Naive thymus-derived CD8-positive, alpha-beta T cell (primary cell): ENCODE data around the gene PIGC. TPM values are rescaled to one million over a fixed set of nuclear protein-coding genes. Genes with fewer than 3 reads are reported as not detected.

Experiments used
- ATAC-seq, 2 donors: fragments of 150-1000 bp; cut with Tn5 transposase in 1 of 2; sonication (Bioruptor Pico), chemical (Tn5 transposase) in 1 of 2; 1 replicate in 1 of 2; 2 replicates in 1 of 2; pipeline ENCODE4 v1.10.0; 2021; ENCODE audit warnings: mild to moderate bottlenecking in 2 of 2, moderate library complexity in 2 of 2
- POLR2A ChIA-PET: fragments of 350-600 bp; sonication (Branson Sonifier 250); formaldehyde crosslinking; loops from one replicate; lab custom pipeline; 2021; ENCODE audit warnings: antibody characterized with exemption; lab: Charles Lee
- DNase-seq, 10 donors: peaks; one replicate each; pipeline versions ENCODE4 v3.0.0 to v3.0.0-alpha.2; 2020 to 2022
- H3K27ac Mint-ChIP-seq, 10 donors: one replicate each; pipeline ENCODE4 v1.8.0; 2020 to 2022; ENCODE audit warnings: mild to moderate bottlenecking in 10 of 10, mixed read lengths in 10 of 10, moderate library complexity in 4 of 10, inconsistent platforms in 1 of 10
- H3K27me3 Mint-ChIP-seq, 5 donors: one replicate each; pipeline ENCODE4 v1.8.0; 2021 to 2022; ENCODE audit warnings: mixed read lengths in 5 of 5
- H3K36me3 Mint-ChIP-seq, 3 donors: one replicate each; pipeline ENCODE4 v1.8.0; 2020 to 2022; ENCODE audit warnings: mixed read lengths in 3 of 3, mild to moderate bottlenecking in 2 of 3, inconsistent platforms in 1 of 3
- H3K4me1 Mint-ChIP-seq, 4 donors: one replicate each; pipeline ENCODE4 v1.8.0; 2021 to 2022; ENCODE audit warnings: mixed read lengths in 4 of 4
- H3K4me3 Mint-ChIP-seq, 10 donors: one replicate each; pipeline ENCODE4 v1.8.0; 2020 to 2022; ENCODE audit warnings: mild to moderate bottlenecking in 10 of 10, mixed read lengths in 10 of 10, moderate library complexity in 6 of 10, inconsistent platforms in 1 of 10
- H3K9me3 Mint-ChIP-seq, 9 donors: one replicate each; pipeline ENCODE4 v1.8.0; 2020 to 2022; ENCODE audit warnings: mixed read lengths in 9 of 9, mild to moderate bottlenecking in 3 of 9, inconsistent platforms in 1 of 9, moderate library complexity in 1 of 9
- polyA plus RNA-seq, 3 donors: library from polyadenylated mRNA; unstranded; fragments of 300-500 nt; fragmentation: Illumina TruSeq; gene quantifications; one replicate each; pipeline ENCODE4 v1.2.3, GENCODE V29; 2021
- total RNA-seq, 8 experiments: library from RNA in 2 of 8; stranded (reverse) in 2 of 8; gene quantifications; one replicate each; pipeline ENCODE4 v1.2.3 and lab custom pipeline; 2021 to 2026

The PIGC gene
- total and polyA plus RNA-seq, 5 experiments from 2014 or later, result 35.8 to 92.8 (median 69.1) TPM

- Mint-ChIP-seq H3K9me3 (no peaks in the 10 kb centered on the region), H3K36me3 (no peaks in the 10 kb centered on the region), H3K27ac (no peak overlapping the region), H3K4me3 (no peak overlapping the region), H3K27me3 (peaks cover 2 to 30% (median 6%) of the 10 kb centered on the region in 5 donors), H3K4me1 (peaks cover 0 to 2% (median 0%) of the 10 kb centered on the region in 4 donors)
- no peak for DNase-seq
- no peak for ATAC-seq
- POLR2A ChIA-PET, result no interaction called here
Observed at GRCh38 chr1:172460887-172461315, 17.0 kb upstream of the PIGC start.

- H3K9me3 Mint-ChIP-seq, result no peaks in the 10 kb centered on the region
- H3K36me3 Mint-ChIP-seq, result no peaks in the 10 kb centered on the region
- POLR2A ChIA-PET, result no interaction called here
- peaks cover 2 to 23% (median 4%) of the 10 kb centered on the region in 5 donors for H3K27me3 Mint-ChIP-seq
- no peaks in the 10 kb centered on the region for H3K4me1 Mint-ChIP-seq
- ATAC-seq, result no peak
- DNase-seq, result no peak
- H3K4me3 Mint-ChIP-seq, result no peak overlapping the region
- H3K27ac Mint-ChIP-seq, result no peak overlapping the region
Observed at GRCh38 chr1:172460177-172460576, 16.3 kb upstream of the PIGC start.

- Mint-ChIP-seq H3K4me1 (no peaks in the 10 kb centered on the region), H3K4me3 (no peak overlapping the region), H3K9me3 (no peaks in the 10 kb centered on the region), H3K27ac (no peak overlapping the region), H3K36me3 (no peaks in the 10 kb centered on the region), H3K27me3 (peaks cover 2 to 21% (median 4%) of the 10 kb centered on the region in 5 donors)
- DNase-seq, result no peak
- POLR2A ChIA-PET, result no interaction called here
- no peak for ATAC-seq
Observed at GRCh38 chr1:172457479-172458130, 13.7 kb upstream of the PIGC start.

- no peak overlapping the region for H3K4me3 Mint-ChIP-seq
- no peak for ATAC-seq
- POLR2A ChIA-PET, result no interaction called here
Observed at GRCh38 chr1:172456344-172456769, 12.5 kb upstream of the PIGC start.

GRCh38 chr1:172455451-172455850, 11.6 kb upstream of the PIGC start:
- H3K9me3 Mint-ChIP-seq, result no peaks in the 10 kb centered on the region
- no peak for ATAC-seq
- H3K27me3 Mint-ChIP-seq, result peaks cover 0 to 21% (median 4%) of the 10 kb centered on the region in 5 donors
- no peaks in the 10 kb centered on the region for H3K36me3 Mint-ChIP-seq
- H3K4me3 Mint-ChIP-seq, result no peak overlapping the region
- POLR2A ChIA-PET, result no interaction called here
- no peak overlapping the region for H3K27ac Mint-ChIP-seq
- H3K4me1 Mint-ChIP-seq, result peaks cover 0 to 7% (median 4%) of the 10 kb centered on the region in 4 donors
- no peak for DNase-seq

More at GRCh38 chr1:172456344-172456769, 12.5 kb upstream of the PIGC start:
- peaks cover 2 to 21% (median 4%) of the 10 kb centered on the region in 5 donors for H3K27me3 Mint-ChIP-seq
- no peaks in the 10 kb centered on the region for H3K36me3 Mint-ChIP-seq
- no peaks in the 10 kb centered on the region for H3K9me3 Mint-ChIP-seq
- no peak overlapping the region for H3K27ac Mint-ChIP-seq
- H3K4me1 Mint-ChIP-seq, result no peaks in the 10 kb centered on the region
- no peak for DNase-seq

GRCh38 chr1:172453607-172454006, 9.7 kb upstream of the PIGC start:
- Mint-ChIP-seq H3K9me3 (no peaks in the 10 kb centered on the region), H3K27ac (no peak overlapping the region), H3K4me3 (no peak overlapping the region), H3K36me3 (no peaks in the 10 kb centered on the region), H3K27me3 (peaks cover 0 to 21% (median 4%) of the 10 kb centered on the region in 5 donors), H3K4me1 (peaks cover 0 to 13% (median 9%) of the 10 kb centered on the region in 4 donors)
- ATAC-seq (no peak), DNase-seq (no peak)
- POLR2A ChIA-PET, result interaction anchor here (1.1 kb wide), 1 partner anchor 91 kb away, joined by 3 read pairs; no protein-coding TSS in a partner anchor

- H3K27me3 Mint-ChIP-seq, result peaks cover 0 to 20% (median 4%) of the 10 kb centered on the region in 5 donors
- H3K4me1 Mint-ChIP-seq, result peaks cover 0 to 13% (median 9%) of the 10 kb centered on the region in 4 donors
- no peak for DNase-seq
- ATAC-seq, result no peak
- no peak overlapping the region for H3K27ac Mint-ChIP-seq
- H3K4me3 Mint-ChIP-seq, result no peak overlapping the region
- POLR2A ChIA-PET, result no interaction called here
- H3K9me3 Mint-ChIP-seq, result no peaks in the 10 kb centered on the region
- no peaks in the 10 kb centered on the region for H3K36me3 Mint-ChIP-seq
Observed at GRCh38 chr1:172453153-172453545, 9.3 kb upstream of the PIGC start.

GRCh38 chr1:172452536-172453152, 8.8 kb upstream of the PIGC start:
- Mint-ChIP-seq H3K4me1 (peaks cover 0 to 13% (median 9%) of the 10 kb centered on the region in 4 donors), H3K27me3 (peaks cover 0 to 15% (median 4%) of the 10 kb centered on the region in 5 donors), H3K9me3 (no peaks in the 10 kb centered on the region), H3K4me3 (no peak overlapping the region), H3K27ac (no peak overlapping the region), H3K36me3 (no peaks in the 10 kb centered on the region)
- POLR2A ChIA-PET, result no interaction called here
- DNase-seq (no peak), ATAC-seq (no peak)

GRCh38 chr1:172451002-172451443, 7.2 kb upstream of the PIGC start:
- ATAC-seq (peak in 1 of 2 donors; percentile 50), DNase-seq (no peak)
- POLR2A ChIA-PET, result interaction anchor here (1.2 to 1.6 kb wide), 2 partner anchors 20 to 81 kb away, joined by 3 read pairs; partner anchors contain the start of gene SUCO
- H3K36me3 Mint-ChIP-seq, result no peaks in the 10 kb centered on the region
- H3K9me3 Mint-ChIP-seq, result no peaks in the 10 kb centered on the region
- peaks cover 0 to 4% (median 0%) of the 10 kb centered on the region in 5 donors for H3K27me3 Mint-ChIP-seq
- peak overlapping the region in 2 of 10 donors; percentile 19 to 64 for H3K4me3 Mint-ChIP-seq
- peaks cover 0 to 13% (median 9%) of the 10 kb centered on the region in 4 donors for H3K4me1 Mint-ChIP-seq
- peak overlapping the region in 2 of 10 donors; percentile 4 to 75 for H3K27ac Mint-ChIP-seq

GRCh38 chr1:172450524-172450885, 6.6 kb upstream of the PIGC start:
- peaks cover 0 to 13% (median 10%) of the 10 kb centered on the region in 4 donors for H3K4me1 Mint-ChIP-seq
- ATAC-seq (peak in 1 of 2 donors; percentile 48), DNase-seq (no peak)
- no peaks in the 10 kb centered on the region for H3K36me3 Mint-ChIP-seq
- H3K27ac Mint-ChIP-seq, result peak overlapping the region in 4 of 10 donors; percentile 2 to 75 (median 23)
- POLR2A ChIA-PET, result interaction anchor here (1.2 to 1.6 kb wide), 2 partner anchors 19 to 82 kb away, joined by 3 read pairs; partner anchors contain the start of gene SUCO
- peak overlapping the region in 1 of 10 donors; percentile 64 for H3K4me3 Mint-ChIP-seq
- no peaks in the 10 kb centered on the region for H3K9me3 Mint-ChIP-seq
- H3K27me3 Mint-ChIP-seq, result peaks cover 0 to 4% (median 0%) of the 10 kb centered on the region in 5 donors

GRCh38 chr1:172449585-172450523, 6.0 kb upstream of the PIGC start:
- POLR2A ChIA-PET, result no interaction called here
- DNase-seq (peak in 4 of 10 donors; percentile 13 to 41 (median 23)), ATAC-seq (peak; percentile 66 to 90)
- peak overlapping the region in 2 of 10 donors; percentile 18 to 44 for H3K4me3 Mint-ChIP-seq
- peak overlapping the region in 3 of 10 donors; percentile 60 to 75 (median 67) for H3K27ac Mint-ChIP-seq
- no peaks in the 10 kb centered on the region for H3K9me3 Mint-ChIP-seq
- no peaks in the 10 kb centered on the region for H3K36me3 Mint-ChIP-seq
- H3K4me1 Mint-ChIP-seq, result peaks cover 0 to 13% (median 11%) of the 10 kb centered on the region in 4 donors
- peaks cover 0 to 4% (median 0%) of the 10 kb centered on the region in 5 donors for H3K27me3 Mint-ChIP-seq

- peaks cover 0 to 4% (median 0%) of the 10 kb centered on the region in 5 donors for H3K27me3 Mint-ChIP-seq
- H3K4me1 Mint-ChIP-seq, result peaks cover 5 to 18% (median 14%) of the 10 kb centered on the region in 4 donors
- H3K9me3 Mint-ChIP-seq, result no peaks in the 10 kb centered on the region
- ATAC-seq (no peak), DNase-seq (no peak)
- peak overlapping the region in 1 of 10 donors; percentile 2 for H3K4me3 Mint-ChIP-seq
- no peaks in the 10 kb centered on the region for H3K36me3 Mint-ChIP-seq
- POLR2A ChIA-PET, result no interaction called here
- H3K27ac Mint-ChIP-seq, result peak overlapping the region in 2 of 10 donors; percentile 14 to 20
Observed at GRCh38 chr1:172448995-172449584, 5.2 kb upstream of the PIGC start.
